ENCODE measurements around the gene FHOD3.

FHOD3 gene

GRCh38 chr18:36561046-36561445 is 263.5 kb downstream of the FHOD3 start:
- Histone ChIP-seq H3K36me3 (replicated peaks) (no peaks in the 10 kb centered on the region), H3K27me3 (replicated peaks) (no peaks in the 10 kb centered on the region), H3K27ac (no peak overlapping the region), H3K4me3 (ENCODE audit: low read depth, low read length) (no peak overlapping the region)
- no peak for TF ChIP-seq CTCF (IDR thresholded peaks at IDR 0.05; ENCODE audit: low read depth, low read length, missing control alignments)
- in situ Hi-C loops (cut with HindIII; ENCODE audit: low pct_ligation_motif_present, low sequenced_read_pairs): no loop called here
- no peak for DNase-seq

GRCh38 chr18:36564841-36565240 is 267.3 kb downstream of the FHOD3 start:
- in situ Hi-C loops (cut with HindIII; ENCODE audit: low pct_ligation_motif_present, low sequenced_read_pairs): no loop called here
- no peak overlapping the region for H3K4me3 ChIP-seq (ENCODE audit: low read depth, low read length)
- no peak for TF ChIP-seq CTCF (IDR thresholded peaks at IDR 0.05; ENCODE audit: low read depth, low read length, missing control alignments)
- no peaks in the 10 kb centered on the region for H3K27me3 ChIP-seq (replicated peaks)
- H3K27ac ChIP-seq: no peak overlapping the region
- DNase-seq: no peak
- H3K36me3 ChIP-seq (replicated peaks): no peaks in the 10 kb centered on the region

- TF ChIP-seq CTCF (IDR thresholded peaks at IDR 0.05; ENCODE audit: low read depth, low read length, missing control alignments): no peak
- Histone ChIP-seq H3K27ac (no peak overlapping the region), H3K4me3 (ENCODE audit: low read depth, low read length) (no peak overlapping the region), H3K36me3 (replicated peaks) (no peaks in the 10 kb centered on the region), H3K27me3 (replicated peaks) (no peaks in the 10 kb centered on the region)
- in situ Hi-C loops (cut with HindIII; ENCODE audit: low pct_ligation_motif_present, low sequenced_read_pairs): no loop called here
- DNase-seq: no peak
Measured at GRCh38 chr18:36567800-36568199, 270.3 kb downstream of the FHOD3 start.

DNA sequence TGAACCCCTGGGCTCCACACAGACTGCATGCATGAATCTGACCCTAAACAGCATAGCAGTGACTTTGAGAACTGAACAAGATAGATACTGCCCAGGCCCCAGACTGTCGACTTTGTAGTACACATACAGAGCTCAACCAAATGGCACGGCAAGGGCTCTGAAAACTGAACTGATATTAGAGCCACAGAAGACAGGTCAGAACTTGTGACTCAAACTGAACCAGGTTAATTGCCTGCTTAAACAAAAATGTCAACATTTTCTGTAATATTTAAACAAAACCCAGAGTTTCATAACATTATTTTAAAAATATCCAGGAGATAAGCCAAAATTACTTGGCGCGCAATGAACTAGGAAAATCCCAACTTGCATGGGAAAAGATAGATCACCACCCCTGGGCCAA is 271.0 kb downstream of the FHOD3 start:
- no peak for TF ChIP-seq CTCF (IDR thresholded peaks at IDR 0.05; ENCODE audit: low read depth, low read length, missing control alignments)
- no peaks in the 10 kb centered on the region for H3K27me3 ChIP-seq (replicated peaks)
- no peak for DNase-seq
- in situ Hi-C loops (cut with HindIII; ENCODE audit: low pct_ligation_motif_present, low sequenced_read_pairs): no loop called here
- H3K36me3 ChIP-seq (replicated peaks): no peaks in the 10 kb centered on the region
- no peak overlapping the region for H3K4me3 ChIP-seq (ENCODE audit: low read depth, low read length)
- no peak overlapping the region for H3K27ac ChIP-seq

GRCh38 chr18:36572135-36572856 is 274.8 kb downstream of the FHOD3 start:
- TF ChIP-seq CTCF (IDR thresholded peaks at IDR 0.05; ENCODE audit: low read depth, low read length, missing control alignments): peak; percentile 78
- DNase-seq: peak; percentile 60
- no peaks in the 10 kb centered on the region for H3K36me3 ChIP-seq (replicated peaks)
- in situ Hi-C loops (cut with HindIII; ENCODE audit: low pct_ligation_motif_present, low sequenced_read_pairs): no loop called here
- no peak overlapping the region for H3K4me3 ChIP-seq (ENCODE audit: low read depth, low read length)
- H3K27ac ChIP-seq: no peak overlapping the region
- H3K27me3 ChIP-seq (replicated peaks): no peaks in the 10 kb centered on the region

DNA sequence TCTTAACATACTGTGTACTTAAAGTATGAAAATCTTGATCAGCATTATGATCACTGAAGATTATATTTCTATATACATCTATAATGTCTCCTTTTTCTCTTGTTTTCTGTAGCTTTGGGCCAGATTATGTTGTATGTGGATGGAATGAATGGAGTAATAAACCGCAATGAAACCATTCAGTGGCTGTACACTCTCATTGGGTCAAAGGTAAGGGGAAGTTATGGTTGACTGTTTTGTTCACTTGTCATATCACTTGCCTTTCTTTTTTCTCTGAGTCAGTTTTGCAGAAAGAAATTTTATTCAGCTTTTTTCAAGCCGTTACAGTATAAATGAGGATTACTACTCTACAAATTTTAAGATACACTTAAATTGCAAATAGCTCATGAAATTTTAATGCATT is 278.8 kb downstream of the FHOD3 start:
- DNase-seq: no peak
- in situ Hi-C loops (cut with HindIII; ENCODE audit: low pct_ligation_motif_present, low sequenced_read_pairs): no loop called here
- Histone ChIP-seq H3K27ac (no peak overlapping the region), H3K4me3 (ENCODE audit: low read depth, low read length) (no peak overlapping the region), H3K36me3 (replicated peaks) (no peaks in the 10 kb centered on the region), H3K27me3 (replicated peaks) (no peaks in the 10 kb centered on the region)
- TF ChIP-seq CTCF (IDR thresholded peaks at IDR 0.05; ENCODE audit: low read depth, low read length, missing control alignments): no peak

All from brain microvascular endothelial cell (primary cell).